ENCODE data around the gene CAP1.
"Not testable (repeated sequence)": the region's sequence is repeated elsewhere in the genome, so short reads cannot be mapped to it uniquely, and the experiment has no call there.

Gene CAP1

GRCh38 chr1:40040511-40041465 lies at the start of gene CAP1:
Gene CAP1, plus strand, starts transcription at chr1:40040729. Its CDS starts 18,618 bp downstream, at chr1:40059347.
- peak; percentile 87 to 96 for DNase-seq

DNA sequence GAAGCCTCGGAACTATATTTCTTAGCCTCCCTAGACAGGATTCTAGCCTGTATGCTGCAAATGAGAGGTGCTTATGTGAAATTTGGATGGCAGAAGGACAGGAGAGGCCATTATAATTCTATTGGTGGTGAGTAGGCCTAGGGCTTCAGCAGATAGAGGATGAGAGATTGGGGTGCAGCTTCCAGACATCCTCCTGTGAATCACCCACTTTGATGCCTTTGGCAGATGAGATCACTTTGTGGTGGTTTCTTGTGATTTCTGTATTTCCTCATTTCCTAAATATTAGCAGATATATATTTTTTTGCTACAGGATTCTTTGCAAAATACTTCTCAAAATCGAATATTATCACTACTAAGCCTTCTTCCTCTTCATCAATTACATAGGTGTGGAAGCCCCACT lies 48.3 kb upstream of the CAP1 start:
- DNase-seq = no peak

DNA sequence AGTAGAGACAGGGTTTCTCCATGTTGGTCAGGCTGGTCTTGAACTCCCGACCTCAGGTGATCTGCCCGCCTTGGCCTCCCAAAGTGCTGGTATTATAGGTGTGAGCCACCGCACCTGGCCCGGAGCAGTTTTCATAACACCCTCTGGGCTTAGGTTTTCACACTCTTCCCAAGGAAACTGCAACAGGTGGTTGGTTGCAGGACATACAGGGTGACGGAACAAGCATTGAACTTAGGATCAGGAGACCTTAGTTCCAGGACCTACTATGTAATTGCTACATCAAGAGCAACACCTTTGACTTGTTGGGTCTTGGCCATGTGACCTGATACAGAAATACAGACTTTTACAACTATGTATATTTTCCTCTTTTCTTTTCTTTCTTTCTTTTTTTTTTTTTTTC lies 47.6 kb upstream of the CAP1 start:
- no peak for DNase-seq

GRCh38 chr1:39995973-39996393 lies 44.5 kb upstream of the CAP1 start:
- DNase-seq = no peak

GRCh38 chr1:39996396-39997004 lies 44.0 kb upstream of the CAP1 start:
- no peak for DNase-seq

DNA sequence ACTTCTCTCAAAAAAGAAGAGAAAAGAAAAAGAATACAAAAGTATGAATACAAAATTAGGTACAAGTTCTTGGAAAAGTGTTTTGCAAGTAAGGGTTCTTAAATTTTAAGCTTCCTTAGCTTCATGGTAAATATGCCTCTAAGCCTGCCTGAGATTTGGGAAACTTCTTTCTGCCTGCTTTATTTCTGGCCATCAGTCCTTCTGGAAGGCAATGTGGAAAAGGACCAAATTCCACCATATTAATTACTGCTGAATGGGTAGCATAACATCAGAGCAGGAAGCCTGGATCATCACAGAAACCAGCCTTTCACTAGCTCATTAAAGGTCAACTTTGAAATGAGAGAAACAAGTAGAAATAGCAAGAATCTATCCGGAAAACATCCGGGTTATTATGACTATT lies 39.1 kb upstream of the CAP1 start:
- no peak for DNase-seq

GRCh38 chr1:40003156-40004093 lies 37.1 kb upstream of the CAP1 start:
- DNase-seq = no peak

DNA sequence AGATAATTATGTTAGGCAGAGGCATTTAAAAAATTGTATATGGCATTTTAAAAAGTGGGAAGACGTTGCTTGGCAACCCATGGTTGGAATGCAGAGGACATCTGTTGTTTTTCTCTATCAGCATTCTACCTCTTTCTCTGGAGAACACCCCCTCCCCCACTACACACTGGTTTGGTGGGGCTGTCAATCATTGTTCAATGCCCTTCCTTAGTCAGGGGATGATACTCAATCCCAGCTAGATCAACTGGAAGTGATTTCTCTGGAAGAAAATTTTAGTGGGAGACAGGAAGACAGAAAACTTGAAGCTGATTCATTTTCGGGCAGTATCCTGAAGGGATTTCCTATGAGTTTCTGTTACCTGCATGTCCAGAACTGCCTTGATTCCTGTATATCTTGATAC lies 35.7 kb upstream of the CAP1 start:
- DNase-seq = no peak

- DNase-seq = not testable (repeated sequence)
Observed at GRCh38 chr1:40007481-40008034, 33.0 kb upstream of the CAP1 start.

GRCh38 chr1:40011198-40011597 lies 29.3 kb upstream of the CAP1 start:
- no peak for DNase-seq

GRCh38 chr1:40014253-40014706 lies 26.2 kb upstream of the CAP1 start:
- DNase-seq = no peak

DNA sequence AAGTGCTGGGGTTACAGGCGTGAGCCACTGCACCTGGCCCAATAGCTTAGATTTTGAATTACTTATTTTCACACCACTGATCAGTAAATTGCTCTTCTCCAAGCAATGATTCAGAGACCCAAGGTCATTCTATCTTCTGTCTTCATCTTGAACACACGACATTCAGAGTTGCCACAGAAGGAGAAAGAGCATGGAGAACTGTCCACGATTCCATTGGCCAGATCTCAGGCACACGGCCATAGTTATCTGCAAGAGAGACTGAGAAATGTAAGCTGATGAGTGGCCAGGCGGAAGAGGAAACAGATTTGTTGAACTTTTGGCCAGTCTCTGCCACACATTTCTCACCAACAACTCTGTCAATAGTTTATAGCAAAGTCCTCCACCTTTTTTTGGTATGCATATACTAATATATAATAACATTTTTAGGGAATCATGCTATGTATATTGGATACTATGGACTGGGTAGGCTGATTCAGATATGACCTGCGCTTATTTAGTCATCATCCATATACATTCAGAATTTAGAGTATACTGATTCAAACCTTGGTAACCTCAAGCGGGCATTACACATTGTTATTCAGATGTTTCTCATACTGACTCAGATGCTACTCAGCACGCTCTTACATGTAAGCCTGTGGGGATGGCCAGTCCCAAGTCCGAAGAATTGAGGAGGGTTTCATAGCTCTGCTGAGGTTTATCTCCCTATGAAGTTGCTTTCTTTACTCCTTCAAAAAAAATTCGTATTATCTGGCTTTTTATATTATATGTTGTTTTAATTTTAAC lies 25.5 kb upstream of the CAP1 start:
- no peak for DNase-seq

DNA sequence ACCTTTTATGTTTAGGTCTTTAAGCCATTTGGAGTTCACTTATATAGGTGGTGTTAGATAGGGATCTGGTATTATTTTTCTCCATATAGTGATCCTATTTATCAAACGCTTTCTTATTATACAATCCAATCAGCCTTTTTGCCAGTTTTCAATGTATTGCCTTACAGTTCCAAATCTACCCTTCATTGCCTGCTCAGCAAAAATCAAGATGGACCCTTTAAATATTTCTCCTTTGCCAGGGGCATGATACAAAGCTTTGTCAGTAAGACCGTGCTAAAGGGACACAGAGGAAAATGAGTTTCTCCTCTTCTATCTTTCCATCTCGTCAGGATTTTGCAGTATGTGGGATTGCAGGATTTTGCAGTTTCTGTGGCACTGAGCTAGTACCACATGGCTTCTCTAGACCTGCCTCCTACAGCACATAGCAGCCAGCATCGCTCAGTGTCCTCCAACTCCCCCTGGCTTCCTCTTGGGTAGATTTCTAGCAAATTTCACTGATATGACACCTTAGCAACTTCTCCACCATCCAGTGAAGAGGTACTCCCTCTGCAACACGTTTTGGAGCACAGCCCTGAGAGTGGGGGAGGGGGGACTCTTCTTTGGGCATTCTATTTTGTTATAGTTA lies 22.5 kb upstream of the CAP1 start:
- no peak for DNase-seq

DNA sequence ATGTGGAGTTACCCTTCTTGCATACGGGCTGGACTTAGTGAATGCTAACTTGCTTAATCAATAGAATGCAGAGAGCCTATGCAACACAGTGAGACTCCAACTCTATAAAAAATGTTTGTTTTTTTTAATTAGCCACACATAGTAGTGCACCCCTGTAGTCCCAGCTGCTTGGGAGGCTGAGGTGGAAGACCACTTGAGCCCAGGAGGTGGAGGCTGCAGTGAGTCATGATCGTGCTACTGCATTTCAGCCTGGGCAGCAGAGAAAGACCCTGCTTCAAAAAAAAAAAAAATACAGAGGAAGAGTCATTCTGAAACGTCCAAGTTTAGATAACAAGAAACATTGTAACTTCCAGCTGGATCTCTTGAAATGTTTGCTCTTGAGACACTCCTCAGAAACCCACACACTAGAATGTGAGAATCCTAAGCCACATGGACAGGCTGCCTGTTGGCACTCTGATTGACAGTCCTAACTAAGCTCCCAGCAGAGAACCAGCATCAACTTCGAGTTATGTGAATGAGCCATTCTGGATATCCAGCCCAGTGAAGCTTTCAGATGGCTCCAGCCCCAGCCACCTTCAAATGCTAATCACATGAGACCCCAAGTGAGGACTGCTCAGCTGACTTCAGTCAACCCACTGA lies 20.0 kb upstream of the CAP1 start:
- no peak for DNase-seq

- DNase-seq = no peak
Observed at GRCh38 chr1:40023379-40023944, 17.1 kb upstream of the CAP1 start.

- no peak for DNase-seq
Observed at GRCh38 chr1:40024671-40025070, 15.9 kb upstream of the CAP1 start.

DNA sequence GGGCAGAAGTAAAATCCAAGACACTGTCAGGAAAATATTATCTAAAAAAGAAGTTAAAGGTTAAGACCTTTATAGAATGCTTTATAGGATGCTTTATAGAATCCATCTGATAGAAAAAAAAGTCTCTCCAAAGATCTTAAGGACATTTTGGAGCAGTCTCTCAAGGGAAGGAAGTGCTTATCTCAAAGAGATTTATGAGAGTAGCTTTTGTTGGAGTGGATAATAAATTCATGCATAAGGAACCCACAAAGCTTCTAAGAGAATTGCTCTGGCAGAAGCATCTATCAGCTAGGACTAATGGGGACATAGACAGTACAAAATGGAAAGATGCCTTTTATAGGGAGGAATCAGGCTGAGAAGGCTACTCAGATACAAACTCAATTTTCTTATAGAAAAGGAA lies 12.9 kb upstream of the CAP1 start:
- no peak for DNase-seq

DNA sequence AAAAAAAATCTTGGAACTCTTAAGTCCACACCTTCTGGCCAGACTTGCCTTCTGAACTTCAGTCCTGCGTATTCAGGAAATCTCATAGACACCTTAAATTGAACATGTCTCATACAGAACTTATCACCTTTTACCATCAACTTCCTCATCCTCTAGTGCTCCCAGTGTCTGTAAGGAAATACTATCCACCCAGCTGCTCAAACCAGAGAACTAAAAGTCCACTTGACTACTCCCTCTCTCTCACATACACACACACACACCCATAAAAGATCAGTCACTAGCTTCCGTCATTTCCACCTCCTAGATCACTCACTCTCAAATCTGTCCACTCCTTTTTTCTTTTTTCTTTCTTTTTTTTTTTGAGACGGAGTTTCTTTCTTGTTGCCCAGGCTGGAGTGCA lies 10.9 kb upstream of the CAP1 start:
- no peak for DNase-seq

DNA sequence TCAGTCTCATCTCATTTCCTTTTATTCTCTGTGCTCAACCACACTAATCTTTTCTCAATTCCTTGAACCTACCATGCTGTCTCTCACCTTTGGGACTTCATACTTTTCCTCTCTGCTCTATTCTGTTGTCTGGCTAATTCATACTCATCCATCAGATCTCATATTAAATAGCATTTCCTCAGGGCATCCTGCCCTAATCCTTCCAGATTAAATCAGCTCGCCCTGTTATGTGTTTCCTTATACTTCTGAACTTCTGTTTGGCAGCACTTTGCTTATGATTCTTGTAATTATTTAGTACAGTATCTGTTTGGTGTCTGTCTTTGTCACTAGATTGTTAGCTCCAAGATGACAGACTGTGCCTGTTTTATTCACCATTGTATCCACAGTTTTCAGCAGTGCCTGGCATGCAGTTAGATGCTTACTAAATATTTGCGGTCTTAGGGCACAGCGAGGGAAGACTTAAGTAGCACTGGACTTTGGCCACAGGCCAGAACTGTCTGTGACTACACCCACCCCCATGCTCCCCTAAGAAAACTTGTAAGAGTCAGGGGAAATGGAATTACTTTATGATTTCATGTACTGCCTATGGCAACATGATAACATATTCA lies 9.9 kb upstream of the CAP1 start:
- no peak for DNase-seq
